Adipose tissue (tissue), 3 donors: Measurements from ENCODE around the gene ENHO. TPM values are rescaled to one million over a fixed set of nuclear protein-coding genes. Genes with fewer than 3 reads are reported as not detected.
"Not testable (repeated sequence)": the region's sequence is repeated elsewhere in the genome, so short reads cannot be mapped to it uniquely, and the experiment has no call there.

Source experiments
- H3K27ac ChIP-seq: one replicate; pipeline ENCODE4 v1.5.1; 2013; ENCODE audit warnings: low read depth, low read length
- WGBS, 3 donors: extraction: QIAGEN DNeasy Blood & Tissue Kit; methylation state at CpG; one replicate each; pipeline ENCODE4 v1.1.7; 2013; 5-methylcytosine and 5-hydroxymethylcytosine counted together
- polyA plus RNA-seq, 3 donors: library from polyadenylated mRNA; stranded (reverse); fragments of 200-250 nt; gene quantifications; one replicate each; pipeline ENCODE4 v1.2.3, GENCODE V29; 2013
- donor health status: healthy with polysubstance abuse.
- donor health status: Bipolar disorder and iron deficiency.
- donor health status: healthy.

Gene ENHO
- polyA plus RNA-seq, 3 donors, result 1.1 to 2.7 (median 1.3) TPM

DNA sequence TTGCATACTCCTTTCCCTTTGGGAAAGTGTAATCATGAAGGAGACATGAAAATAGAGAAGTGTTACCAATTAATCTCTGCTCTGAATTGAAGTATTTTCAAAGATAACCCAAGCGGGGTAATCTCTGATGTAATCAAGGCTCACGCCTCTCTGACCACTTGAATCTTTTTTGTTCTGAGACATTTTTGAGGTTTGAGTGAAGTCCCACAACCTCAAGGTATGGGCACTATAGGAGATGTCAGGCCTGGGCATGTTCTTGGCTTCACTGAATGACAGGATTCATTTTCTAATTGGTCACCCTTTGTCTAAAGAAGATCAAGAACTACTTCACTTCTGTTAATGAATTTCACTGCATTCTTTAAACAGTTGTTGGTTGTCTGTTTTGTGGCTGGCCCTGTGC is 23.7 kb downstream of the ENHO start:
- no peak overlapping the region for H3K27ac ChIP-seq
- WGBS, 3 donors, result 76 to 86% (median 77%) methylated on average over 2 of the region's 2 CpGs

- 41 to 48% (median 47%) methylated on average over 3 of the region's 3 CpGs for WGBS, 3 donors
- no peak overlapping the region for H3K27ac ChIP-seq
These were observed 24.2 kb downstream of the ENHO start for GRCh38 chr9:34498553-34498952.

DNA sequence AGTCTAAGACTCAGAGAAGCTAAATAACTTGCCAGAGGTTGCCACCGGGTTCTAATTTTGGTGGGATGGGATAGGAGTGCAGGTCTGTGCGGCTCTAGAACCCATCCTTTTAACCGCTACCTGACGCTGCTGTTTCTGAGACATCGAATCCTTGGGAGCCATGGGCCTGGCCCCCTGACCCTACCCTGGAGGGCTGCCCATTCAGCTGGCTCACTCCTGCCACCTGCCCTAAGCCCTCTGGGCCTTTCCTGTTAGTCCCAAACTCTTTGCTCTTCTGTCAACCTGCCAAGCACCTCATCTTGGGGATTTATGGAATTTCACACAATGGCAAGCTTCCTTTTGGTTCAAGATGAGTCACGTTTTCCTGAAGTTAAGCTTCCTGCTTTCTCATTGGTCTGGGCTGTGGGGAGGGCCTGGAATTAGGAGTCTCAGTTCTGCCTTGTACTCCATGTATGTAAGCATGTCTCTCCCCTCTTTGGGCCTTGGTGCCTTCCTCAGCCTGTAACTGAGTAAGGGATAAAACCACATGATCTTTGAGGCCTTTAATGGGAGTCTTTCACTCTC is 26.6 kb downstream of the ENHO start:
- 69 to 75% (median 73%) methylated on average over 6 of the region's 6 CpGs for WGBS, 3 donors
- H3K27ac ChIP-seq, result no peak overlapping the region

GRCh38 chr9:34493972-34494535 is 28.7 kb downstream of the ENHO start:
- WGBS, 3 donors, result 33 to 38% (median 36%) methylated on average over 8 of the region's 8 CpGs
- H3K27ac ChIP-seq, result no peak overlapping the region

GRCh38 chr9:34492051-34492450 is 30.7 kb downstream of the ENHO start:
- H3K27ac ChIP-seq, result no peak overlapping the region
- WGBS, 3 donors, result 14 to 44% (median 36%) methylated on average over 2 of the region's 2 CpGs

DNA sequence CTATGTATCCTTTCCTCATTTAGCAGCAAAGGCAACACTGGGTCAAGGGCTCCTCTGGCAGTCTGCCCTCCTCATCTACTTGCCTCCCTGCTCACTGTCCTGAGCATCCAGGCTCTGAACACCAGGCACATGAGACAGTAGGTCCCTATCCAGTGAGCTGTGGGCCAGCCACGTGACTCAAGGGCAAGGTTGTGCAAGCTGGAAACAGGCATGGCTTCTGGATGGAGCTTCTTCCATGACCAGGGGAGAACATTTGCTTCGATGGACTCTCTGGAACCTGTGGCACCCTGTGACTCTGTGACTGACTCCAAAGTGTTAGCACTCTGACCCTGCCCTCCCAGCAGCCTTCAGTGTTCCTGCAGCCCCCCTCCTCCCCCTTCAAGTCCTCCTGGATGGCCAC is 31.2 kb downstream of the ENHO start:
- WGBS, 3 donors, result 48 to 65% (median 59%) methylated on average over 2 of the region's 2 CpGs
- no peak overlapping the region for H3K27ac ChIP-seq

DNA sequence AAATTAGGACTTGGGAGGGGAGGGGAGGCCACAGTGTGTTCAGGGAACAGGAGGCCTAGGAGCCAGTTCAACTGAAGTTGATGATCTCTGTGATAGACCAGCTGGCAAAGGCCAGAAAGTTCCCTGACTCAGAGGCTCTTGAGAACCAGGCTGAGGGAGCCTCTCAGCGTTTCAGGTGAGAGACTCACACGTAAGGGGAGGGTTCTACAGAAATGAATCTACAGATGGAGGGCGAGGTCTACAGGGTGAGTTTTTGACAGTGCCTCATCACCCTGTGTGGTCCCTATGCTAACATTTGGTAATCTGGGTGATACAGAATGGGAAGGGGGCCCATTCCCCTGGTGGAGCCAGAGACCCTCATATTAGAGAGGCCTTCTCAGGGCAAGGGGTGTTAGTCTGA is 32.0 kb downstream of the ENHO start:
- WGBS, 3 donors, result 47 to 62% (median 57%) methylated on average over 3 of the region's 3 CpGs
- no peak overlapping the region for H3K27ac ChIP-seq

DNA sequence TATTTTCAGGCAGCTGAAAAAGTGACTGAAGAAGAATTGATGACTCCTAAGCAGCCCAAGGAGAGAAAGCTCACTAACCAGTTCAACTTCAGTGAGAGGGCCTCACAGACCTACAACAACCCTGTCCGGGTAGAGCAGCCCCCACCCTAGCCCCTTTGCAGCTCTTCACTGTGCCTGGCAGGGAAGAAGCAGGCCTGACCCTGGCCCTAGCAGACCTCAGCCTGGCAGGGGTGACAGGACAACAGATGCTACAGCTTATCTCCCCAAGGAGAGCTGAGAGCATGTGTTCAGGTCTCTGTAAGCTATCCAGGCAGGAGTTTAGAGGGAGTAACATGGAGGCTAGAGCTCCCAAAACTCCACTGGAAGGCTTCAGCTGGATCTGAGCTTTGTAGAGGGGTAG is 32.4 kb downstream of the ENHO start:
- WGBS, 3 donors, result 75 to 81% (median 77%) methylated on average over 1 of the region's 1 CpG
- H3K27ac ChIP-seq, result no peak overlapping the region

DNA sequence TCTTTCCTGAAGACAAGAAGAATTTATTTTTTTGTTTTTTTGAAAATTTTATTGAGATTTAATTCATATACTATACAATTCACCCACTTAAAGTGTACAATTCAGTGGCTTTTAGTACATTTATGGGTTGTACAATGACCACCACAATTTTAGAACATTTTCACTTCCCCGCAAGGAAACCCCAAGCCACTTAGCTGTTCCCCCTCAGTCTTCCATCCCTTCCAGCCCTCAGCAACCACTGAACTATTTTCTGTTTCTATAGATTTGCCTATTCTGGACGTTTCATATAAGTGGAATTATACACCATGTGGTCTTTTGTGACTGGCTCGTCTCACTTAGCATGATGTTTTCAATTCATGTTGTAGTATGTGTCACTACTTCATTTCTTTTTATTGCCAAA is 36.2 kb downstream of the ENHO start:
- 64 to 65% (median 65%) methylated on average over 3 of the region's 3 CpGs for WGBS, 3 donors

DNA sequence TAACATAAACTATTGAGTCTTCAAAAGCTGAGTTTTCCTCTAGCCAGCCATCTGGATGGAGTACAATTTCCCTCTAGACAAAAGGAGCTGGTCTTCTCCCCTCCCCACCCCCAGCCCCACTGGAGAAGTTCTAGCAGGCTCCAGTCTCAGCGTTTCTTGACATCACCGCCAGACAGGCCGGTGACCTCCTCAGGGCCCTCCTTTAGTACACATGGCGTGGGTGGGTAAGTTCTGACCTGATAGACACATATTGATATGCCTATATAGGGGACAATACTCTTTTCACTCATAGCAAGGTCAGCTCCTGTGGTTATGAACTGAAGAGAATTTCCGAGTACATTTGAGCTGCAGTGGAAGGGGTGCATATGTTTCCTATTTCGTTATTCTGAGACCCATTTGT is 37.0 kb downstream of the ENHO start:
- WGBS, 3 donors, result 73 to 80% (median 78%) methylated on average over 6 of the region's 6 CpGs
- H3K27ac ChIP-seq, result no peak overlapping the region

More for the DNA sequence above, 36.2 kb downstream of the ENHO start:
- H3K27ac ChIP-seq, result no peak overlapping the region

DNA sequence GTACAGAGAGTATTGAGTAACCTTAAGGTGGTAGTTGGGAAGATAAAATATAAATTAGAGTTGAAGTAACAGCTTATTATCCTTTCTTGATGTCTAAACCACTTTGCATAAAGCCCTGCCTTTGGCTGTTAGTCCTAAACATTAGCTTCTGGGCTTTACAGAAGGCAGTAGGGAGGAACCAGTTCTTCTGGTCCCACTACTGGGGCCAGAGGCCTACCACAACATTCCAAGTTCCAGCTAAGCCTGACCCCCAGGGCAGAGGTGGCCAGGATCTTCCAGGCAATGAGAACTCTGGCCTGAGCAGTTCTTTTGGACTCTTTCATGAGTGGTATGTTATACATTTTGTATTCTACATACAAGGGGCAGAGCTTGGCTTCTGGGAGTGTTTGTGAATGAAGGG is 38.1 kb downstream of the ENHO start:
- no peak overlapping the region for H3K27ac ChIP-seq

DNA sequence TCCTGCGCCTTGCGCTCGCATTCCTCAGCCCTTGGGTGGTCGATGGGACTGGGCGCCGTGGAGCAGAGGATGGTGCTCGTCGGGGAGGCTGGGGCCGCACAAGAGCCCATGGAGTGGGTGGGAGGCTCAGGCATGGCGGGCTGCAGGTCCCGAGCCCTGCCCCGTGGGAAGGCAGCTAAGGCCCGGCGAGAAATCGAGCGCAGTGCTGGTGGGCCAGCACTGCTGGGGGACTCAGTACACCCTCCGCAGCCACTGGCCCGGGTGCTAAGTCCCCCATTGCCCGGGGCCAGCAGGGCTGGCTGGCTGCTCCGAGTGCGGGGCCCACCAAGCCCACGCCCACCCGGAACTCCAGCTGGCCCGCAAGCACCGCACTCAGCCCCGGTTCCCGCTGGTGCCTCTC is 40.0 kb downstream of the ENHO start:
- not testable (repeated sequence) for H3K27ac ChIP-seq
- 89 to 98% (median 95%) methylated on average over 18 to 24 of the region's 27 CpGs for WGBS, 3 donors

DNA sequence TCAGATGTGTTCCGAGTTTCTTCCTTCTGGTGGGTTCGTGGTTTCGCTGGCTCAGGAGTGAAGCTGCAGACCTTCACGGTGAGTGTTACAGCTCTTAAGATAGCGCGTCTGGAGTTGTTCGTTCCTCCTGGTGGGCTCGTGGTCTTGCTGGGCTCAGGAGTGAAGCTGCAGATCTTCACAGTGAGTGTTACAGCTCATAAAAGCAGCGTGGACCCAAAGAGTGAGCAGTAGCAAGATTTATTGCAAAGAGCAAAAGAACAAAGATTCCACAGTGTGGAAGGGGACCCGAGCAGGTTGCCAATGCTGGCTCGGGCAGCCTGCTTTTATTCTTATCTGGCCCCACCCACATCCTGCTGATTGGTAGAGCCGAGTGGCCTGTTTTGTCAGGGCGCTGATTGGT is 41.2 kb downstream of the ENHO start:
- H3K27ac ChIP-seq, result not testable (repeated sequence)
- WGBS, 3 donors, result 59 to 84% (median 74%) methylated on average over 13 of the region's 13 CpGs

- H3K27ac ChIP-seq, result no peak overlapping the region
- 52 to 66% (median 62%) methylated on average over 5 of the region's 5 CpGs for WGBS, 3 donors
These were observed 43.3 kb downstream of the ENHO start for GRCh38 chr9:34479431-34479866.

DNA sequence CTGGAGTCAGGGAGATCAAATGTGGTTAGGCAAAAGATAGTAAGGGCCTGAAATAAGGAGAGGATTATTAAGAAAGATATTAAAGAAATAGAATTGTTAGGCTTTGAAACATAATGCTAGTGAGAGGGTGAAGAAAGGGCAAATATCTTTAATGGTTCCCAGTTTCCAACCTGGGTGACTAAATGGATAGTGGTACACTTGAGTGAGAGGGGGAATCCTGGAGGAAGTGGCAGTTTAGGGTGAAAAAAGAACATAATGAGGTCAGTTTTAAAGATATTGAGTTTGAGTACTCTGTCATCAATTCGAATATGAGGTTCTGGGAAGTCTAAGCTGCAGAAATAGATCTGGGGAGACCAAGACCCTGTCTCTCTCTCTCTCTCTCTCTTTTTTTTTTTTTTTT is 45.2 kb downstream of the ENHO start:
- WGBS, 3 donors, result 65 to 82% (median 74%) methylated on average over 1 of the region's 1 CpG
- H3K27ac ChIP-seq, result no peak overlapping the region

DNA sequence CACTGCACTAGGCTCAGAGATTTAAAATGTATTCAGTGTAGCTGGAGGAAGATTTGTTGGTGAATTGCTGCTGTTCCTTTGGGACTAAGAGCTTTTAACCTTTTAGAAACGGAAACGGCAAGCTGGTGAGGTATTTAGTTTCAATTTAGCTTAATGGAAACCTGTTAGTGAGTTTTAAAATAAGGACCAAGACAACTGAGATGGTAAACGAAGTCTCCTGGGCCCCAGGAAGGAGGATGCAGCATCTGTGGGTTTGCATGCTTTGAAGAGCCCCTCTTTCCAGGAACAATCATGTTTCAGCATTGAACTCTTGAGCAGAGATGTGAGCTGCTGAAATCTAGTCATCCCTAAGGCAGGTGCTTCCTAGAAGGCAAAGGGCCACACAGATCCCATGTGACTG is 47.7 kb downstream of the ENHO start:
- WGBS, 3 donors, result 35 to 43% (median 42%) methylated on average over 3 of the region's 3 CpGs
- no peak overlapping the region for H3K27ac ChIP-seq

Other genes starting within 250 kb of the ENHO start
- gene KIF24, start 193.7 kb downstream of the ENHO start, polyA plus RNA-seq, result under 1 TPM; 0.12 to 0.29 (median 0.22) TPM
- 10 to 100 TPM; 18.8 to 34.8 (median 23.0) TPM for gene NUDT2, start 193.4 kb downstream of the ENHO start, polyA plus RNA-seq
- 10 to 100 TPM in 1 of 3 donors, 1 to 10 TPM in 2; 5.2 to 12.1 (median 6.1) TPM for gene MYORG, start 146.1 kb downstream of the ENHO start, polyA plus RNA-seq
- 10 to 100 TPM in 2 of 3 donors, 1 to 10 TPM in 1; 5.7 to 14.5 (median 13.6) TPM for gene FAM219A, start 64.4 kb downstream of the ENHO start, polyA plus RNA-seq
- under 1 TPM in 2 of 3 donors, not detected in 1; 0.10 to 0.26 TPM for gene DNAI1, start 64.2 kb downstream of the ENHO start, polyA plus RNA-seq
- 100 to 1,000 TPM in 1 of 3 donors, 10 to 100 TPM in 2; 18.9 to 174 (median 82.9) TPM for gene CNTFR, start 66.7 kb upstream of the ENHO start, polyA plus RNA-seq
- gene RPP25L, start 89.1 kb upstream of the ENHO start, polyA plus RNA-seq, result 10 to 100 TPM; 25.6 to 31.9 (median 28.2) TPM
- 100 to 1,000 TPM in 1 of 3 donors, 10 to 100 TPM in 2; 58.7 to 108 (median 84.4) TPM for gene DCTN3, start 97.5 kb upstream of the ENHO start, polyA plus RNA-seq
- not detected for gene ARID3C, start 106.1 kb upstream of the ENHO start, polyA plus RNA-seq
- 10 to 100 TPM; 38.1 to 84.8 (median 48.0) TPM for gene SIGMAR1, start 114.8 kb upstream of the ENHO start, polyA plus RNA-seq
- 10 to 100 TPM; 18.5 to 35.9 (median 26.6) TPM for gene GALT, start 123.7 kb upstream of the ENHO start, polyA plus RNA-seq
- gene IL11RA, start 129.2 kb upstream of the ENHO start, polyA plus RNA-seq, result 10 to 100 TPM in 2 of 3 donors, 1 to 10 TPM in 1; 5.3 to 43.3 (median 14.2) TPM
- gene CCL27, start 139.7 kb upstream of the ENHO start, polyA plus RNA-seq, result under 1 TPM in 2 of 3 donors, not detected in 1; 0.12 to 0.34 TPM
- 1 to 10 TPM; 2.2 to 7.7 (median 3.4) TPM for gene CCL19, start 168.3 kb upstream of the ENHO start, polyA plus RNA-seq
- 100 to 1,000 TPM in 1 of 3 donors, 10 to 100 TPM in 2; 11.6 to 362 (median 74.7) TPM for gene CCL21, start 187.1 kb upstream of the ENHO start, polyA plus RNA-seq